Panc1 (cell line): Measurements from ENCODE around the gene ADGRV1.
A peak's percentile ranks its signal among the peaks of the same experiment; 100 is the strongest.

ENCODE experiments used
- CTCF ChIP-seq: fragments of 450-650 bp; IDR thresholded peaks from 2 replicates; pipeline ENCODE4 v1.5.1; 2017; ENCODE audit warnings: mild to moderate bottlenecking
- POLR2AphosphoS5 ChIP-seq: IDR thresholded peaks from 2 replicates; pipeline ENCODE4 v1.6.1; 2012; ENCODE audit warnings: mild to moderate bottlenecking, low read depth, low read length, moderate library complexity

DNA sequence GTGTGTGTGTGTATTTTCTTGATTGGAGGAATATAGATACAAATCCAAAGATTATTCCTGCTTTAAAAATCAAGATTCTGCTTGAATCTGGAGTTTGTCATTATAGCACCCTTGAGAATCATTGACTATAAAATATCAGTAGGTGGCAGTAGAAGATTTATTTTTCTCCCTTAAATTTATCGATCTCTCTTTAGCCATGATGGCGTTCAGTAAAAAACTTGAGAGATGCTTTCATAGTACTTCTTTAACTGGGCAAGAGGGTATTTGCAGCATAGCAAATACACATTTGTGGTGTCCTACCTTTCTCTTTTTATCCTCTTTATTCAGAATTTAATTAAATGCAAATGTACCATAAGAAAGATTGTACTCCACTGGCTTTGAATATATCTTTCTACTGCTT, 307.7 kb downstream of the ADGRV1 start:
- TF ChIP-seq CTCF: peak; percentile 56; the same call in 1 of the 2 replicates
- TF ChIP-seq POLR2AphosphoS5: no peak
